ENCODE results near the gene NF1. TPM values are rescaled to one million over a fixed set of nuclear protein-coding genes. Genes with fewer than 3 reads are reported as not detected.
"Not testable (repeated sequence)": the region's sequence is repeated elsewhere in the genome, so short reads cannot be mapped to it uniquely, and the experiment has no call there.

Gene NF1
- total RNA-seq, 2 donors from 2014 or later, result 33.6 to 39.1 TPM

DNA sequence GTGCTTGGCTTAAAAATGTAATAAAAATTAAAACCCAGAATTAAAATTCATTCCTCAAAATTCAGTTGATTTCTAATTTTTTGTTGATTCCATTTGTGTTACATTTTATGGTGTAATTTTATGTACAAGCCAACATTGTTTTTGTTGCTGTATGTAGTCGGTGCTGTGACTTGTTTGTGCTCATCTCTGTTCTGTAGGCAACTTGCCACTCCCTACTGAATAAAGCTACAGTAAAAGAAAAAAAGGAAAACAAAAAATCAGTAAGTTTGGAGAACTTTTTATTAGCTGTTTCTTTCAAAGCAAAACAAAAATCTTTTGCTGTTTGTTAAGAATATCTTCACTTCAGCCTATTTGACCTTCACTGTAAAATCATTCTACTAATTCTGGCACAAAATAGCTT lies 158.0 kb downstream of the NF1 start:
- no peaks in the 10 kb centered on the region for H3K9me3 Mint-ChIP-seq
- DNase-seq (ENCODE audit: low spot score in 2 of 2) (no peak), ATAC-seq (no peak)
- no peak overlapping the region for H3K27ac Mint-ChIP-seq
- no peaks in the 10 kb centered on the region for H3K36me3 Mint-ChIP-seq

DNA sequence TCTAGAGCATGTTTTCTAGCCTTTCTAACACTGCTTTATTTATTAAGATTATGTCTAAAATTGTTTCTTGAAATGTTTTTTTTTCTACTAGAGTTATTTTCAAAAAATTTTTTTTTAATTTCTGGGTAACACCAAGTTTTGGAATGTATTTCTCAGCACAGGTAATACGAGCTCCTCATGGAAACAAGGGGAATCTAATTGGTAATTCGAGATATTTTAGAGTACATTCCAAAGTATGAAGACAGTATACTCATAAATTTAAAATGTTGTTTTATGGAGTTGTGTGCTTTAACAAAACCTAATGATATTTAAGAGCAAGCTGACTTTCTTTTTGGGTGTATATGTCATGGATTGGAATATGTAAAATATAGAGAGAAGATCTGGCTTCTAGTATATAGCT lies 159.9 kb downstream of the NF1 start:
- H3K9me3 Mint-ChIP-seq, result no peaks in the 10 kb centered on the region
- no peak for DNase-seq (ENCODE audit: low spot score in 2 of 2)
- ATAC-seq, result no peak

DNA sequence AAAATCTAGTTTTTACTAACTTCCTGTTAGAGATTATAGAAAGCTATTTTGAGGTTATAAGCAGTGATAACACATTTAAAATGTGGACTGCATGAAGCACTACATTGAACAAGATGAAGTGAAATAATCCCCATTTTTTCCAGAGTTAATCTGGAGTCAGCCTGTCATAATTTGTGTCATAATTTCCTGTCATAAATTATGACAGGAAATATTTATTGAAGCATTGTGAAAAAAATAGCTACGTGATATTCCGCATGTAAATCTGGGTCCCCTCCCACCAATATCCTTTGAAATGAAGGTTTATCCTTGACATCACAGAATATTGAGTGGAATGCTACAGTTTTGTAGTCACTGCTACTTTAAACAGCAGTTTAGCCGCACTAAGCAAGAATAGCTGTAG lies 162.2 kb downstream of the NF1 start:
- no peaks in the 10 kb centered on the region for H3K9me3 Mint-ChIP-seq
- no peak for DNase-seq (ENCODE audit: low spot score in 2 of 2)
- H3K27ac Mint-ChIP-seq, result no peak overlapping the region
- no peaks in the 10 kb centered on the region for H3K36me3 Mint-ChIP-seq
- ATAC-seq, result no peak

More for the DNA sequence above, 159.9 kb downstream of the NF1 start:
- H3K27ac Mint-ChIP-seq, result no peak overlapping the region
- H3K36me3 Mint-ChIP-seq, result no peaks in the 10 kb centered on the region

DNA sequence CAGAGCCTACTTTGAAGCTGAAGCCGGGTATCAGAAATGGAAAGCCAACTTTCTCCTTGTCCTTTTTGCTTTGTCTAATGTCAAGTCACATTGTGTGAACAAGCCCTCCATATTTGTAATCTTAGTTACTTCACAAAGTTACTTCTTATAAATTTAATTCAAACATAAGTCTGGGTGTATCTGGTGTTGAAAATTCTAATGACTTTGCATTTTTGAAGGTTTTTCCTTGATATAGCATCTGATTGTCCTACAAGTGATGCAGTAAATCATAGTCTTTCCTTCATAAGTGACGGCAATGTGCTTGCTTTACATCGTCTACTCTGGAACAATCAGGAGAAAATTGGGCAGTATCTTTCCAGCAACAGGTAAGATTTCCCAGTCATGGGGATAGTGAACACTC lies 165.4 kb downstream of the NF1 start:
- ATAC-seq, result no peak
- H3K27ac Mint-ChIP-seq, result no peak overlapping the region
- no peaks in the 10 kb centered on the region for H3K9me3 Mint-ChIP-seq
- no peak for DNase-seq (ENCODE audit: low spot score in 2 of 2)
- no peaks in the 10 kb centered on the region for H3K36me3 Mint-ChIP-seq

DNA sequence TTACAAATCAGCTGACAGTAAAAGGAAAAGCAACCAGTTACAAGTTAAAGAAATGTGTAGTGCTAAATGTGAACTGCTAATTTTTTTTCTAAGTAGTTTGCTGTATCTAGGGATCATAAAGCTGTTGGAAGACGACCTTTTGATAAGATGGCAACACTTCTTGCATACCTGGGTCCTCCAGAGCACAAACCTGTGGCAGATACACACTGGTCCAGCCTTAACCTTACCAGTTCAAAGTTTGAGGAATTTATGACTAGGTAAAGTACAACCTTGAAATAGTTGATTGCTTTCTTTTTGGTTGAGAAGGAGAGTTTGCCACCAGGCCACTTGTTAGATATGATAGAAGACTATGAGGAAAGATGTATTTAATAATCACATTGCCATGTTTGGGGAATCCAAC lies 166.8 kb downstream of the NF1 start:
- Mint-ChIP-seq H3K9me3 (no peaks in the 10 kb centered on the region), H3K36me3 (peaks cover 0 to 8% of the 10 kb centered on the region in 2 donors), H3K27ac (no peak overlapping the region)
- DNase-seq (ENCODE audit: low spot score in 2 of 2) (no peak), ATAC-seq (no peak)

DNA sequence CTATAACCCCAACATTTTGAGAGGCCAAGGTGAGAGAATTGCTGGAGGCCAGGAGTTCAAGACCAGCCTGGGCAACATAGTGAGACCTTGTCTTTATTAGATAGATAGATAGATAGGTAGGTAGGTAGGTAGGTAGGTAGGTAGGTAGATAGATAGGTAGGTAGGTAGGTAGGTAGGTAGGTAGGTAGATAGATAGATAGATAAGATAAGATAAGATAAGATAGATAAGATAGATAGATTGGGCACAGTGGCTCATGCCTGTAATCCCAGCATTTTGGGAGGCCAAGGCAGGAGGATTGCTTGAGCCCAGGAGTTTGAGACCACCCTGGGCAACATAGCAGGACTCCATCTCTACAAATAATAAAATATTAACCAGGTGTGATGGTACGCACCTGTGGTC lies 168.1 kb downstream of the NF1 start:
- not testable (repeated sequence) for H3K36me3 Mint-ChIP-seq; H3K27ac Mint-ChIP-seq; DNase-seq (ENCODE audit: low spot score in 2 of 2); H3K9me3 Mint-ChIP-seq; ATAC-seq

DNA sequence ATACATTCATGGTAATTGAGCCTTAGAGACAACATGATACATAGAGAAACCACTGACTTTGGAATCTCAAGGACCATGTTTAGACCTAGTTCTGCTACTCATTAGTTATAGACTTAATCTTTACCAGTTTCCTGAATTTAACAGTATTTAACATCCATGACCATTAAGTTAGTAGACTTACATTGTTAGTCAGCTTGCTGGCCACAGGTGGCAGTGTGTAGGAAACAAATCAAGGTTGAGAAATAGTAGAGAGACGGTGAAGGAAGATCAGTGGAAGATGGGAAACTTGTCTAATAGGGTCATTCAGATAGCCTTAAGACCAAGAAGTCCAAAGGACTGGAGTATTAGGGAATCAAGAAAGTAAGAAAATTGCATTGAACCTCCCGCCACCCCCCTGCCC lies 171.3 kb downstream of the NF1 start:
- Mint-ChIP-seq H3K9me3 (no peaks in the 10 kb centered on the region), H3K36me3 (peaks cover 0 to 8% of the 10 kb centered on the region in 2 donors), H3K27ac (no peak overlapping the region)
- no peak for ATAC-seq
- no peak for DNase-seq (ENCODE audit: low spot score in 2 of 2)

DNA sequence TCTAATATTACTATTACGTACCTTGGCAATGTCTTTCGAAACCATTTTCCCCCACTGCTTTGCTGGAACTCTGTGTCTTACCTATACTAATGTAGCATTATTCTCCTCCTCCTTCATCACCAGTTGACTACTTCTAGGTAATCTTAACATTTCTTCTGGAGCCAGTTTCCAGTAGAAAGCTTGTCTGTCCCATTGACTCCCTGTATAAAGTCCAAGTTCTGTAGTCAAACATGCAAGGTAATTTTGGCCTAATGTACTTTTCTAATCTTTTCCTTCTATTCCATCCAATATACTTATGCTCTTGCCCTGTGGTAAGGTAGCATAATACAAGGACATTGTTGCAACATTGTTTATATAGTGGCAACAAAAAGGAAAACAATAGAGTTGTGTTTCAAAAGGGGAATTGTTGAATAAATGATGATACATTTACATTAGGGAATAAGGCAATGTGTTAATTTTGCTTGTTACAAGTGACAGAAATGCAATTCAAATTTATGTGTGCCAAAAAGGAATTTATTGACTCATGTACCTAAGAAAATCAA lies 174.3 kb downstream of the NF1 start:
- H3K27ac Mint-ChIP-seq, result peak overlapping the region in 1 of 2 donors; percentile 5
- peaks cover 0 to 13% of the 10 kb centered on the region in 2 donors for H3K36me3 Mint-ChIP-seq
- H3K9me3 Mint-ChIP-seq, result no peaks in the 10 kb centered on the region
- no peak for DNase-seq (ENCODE audit: low spot score in 2 of 2)
- ATAC-seq, result no peak

DNA sequence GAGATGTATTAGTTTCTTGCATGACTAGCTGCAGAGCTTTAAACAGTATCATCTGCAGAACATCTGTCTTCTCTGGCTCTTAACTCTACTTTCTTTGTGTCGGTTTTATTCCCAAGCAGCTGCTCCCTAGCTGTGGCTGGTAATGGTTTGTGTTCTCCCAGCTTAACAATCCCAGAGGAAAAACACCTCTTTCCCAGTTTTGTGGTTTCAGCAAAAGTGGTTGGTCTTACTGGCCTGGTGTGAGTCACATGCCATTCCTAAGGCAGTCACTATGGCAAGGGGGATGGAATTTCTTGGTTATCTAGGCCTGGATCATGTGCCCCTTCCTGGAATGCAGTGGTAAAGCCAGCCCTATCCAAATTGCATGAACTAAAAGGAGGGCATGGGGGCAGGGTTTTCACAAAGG lies 174.8 kb downstream of the NF1 start:
- DNase-seq (ENCODE audit: low spot score in 2 of 2) (no peak), ATAC-seq (no peak)
- peaks cover 0 to 13% of the 10 kb centered on the region in 2 donors for H3K36me3 Mint-ChIP-seq
- no peak overlapping the region for H3K27ac Mint-ChIP-seq
- no peaks in the 10 kb centered on the region for H3K9me3 Mint-ChIP-seq

DNA sequence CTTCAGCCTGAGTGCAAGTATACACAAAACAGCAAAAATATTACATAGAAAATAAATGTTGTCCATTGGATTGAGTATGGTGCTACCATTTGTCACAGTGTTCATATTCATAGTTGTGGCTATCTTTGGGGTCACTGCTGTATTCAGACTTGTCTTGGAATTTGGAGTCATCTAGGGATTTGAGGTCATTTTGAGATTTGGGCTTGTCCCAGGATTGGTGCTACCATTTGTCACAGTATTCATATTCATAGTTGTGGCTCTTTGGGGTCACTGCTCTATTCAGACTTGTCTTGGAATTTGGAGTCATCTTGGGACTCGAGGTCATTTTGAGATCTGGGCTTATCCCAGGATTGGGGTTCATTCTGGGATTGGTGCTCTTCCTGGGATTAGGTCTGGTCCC lies 177.5 kb downstream of the NF1 start:
- H3K27ac Mint-ChIP-seq, result no peak overlapping the region
- ATAC-seq (peak in 1 of 2 donors; percentile 43), DNase-seq (ENCODE audit: low spot score in 2 of 2) (no peak)
- peaks cover 0 to 5% of the 10 kb centered on the region in 2 donors for H3K36me3 Mint-ChIP-seq
- H3K9me3 Mint-ChIP-seq, result no peaks in the 10 kb centered on the region

DNA sequence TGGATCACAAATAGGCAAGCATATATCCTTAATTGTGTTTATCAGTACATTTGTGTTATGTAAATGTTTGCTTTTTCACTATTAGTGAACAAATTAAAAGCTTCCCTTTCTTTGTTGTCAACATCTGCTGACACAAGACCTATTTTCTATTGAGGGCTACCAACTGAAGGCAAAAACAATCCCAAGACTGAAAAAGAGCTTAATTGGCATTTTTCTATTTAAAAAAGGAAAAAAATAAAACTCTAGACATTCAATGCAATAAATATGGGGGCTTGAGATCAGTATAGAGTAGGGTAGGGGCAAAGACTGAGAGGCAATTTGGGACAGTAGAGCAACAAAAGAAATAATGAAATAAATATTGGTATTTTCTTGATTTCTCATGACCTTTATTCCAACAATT lies 178.0 kb downstream of the NF1 start:
- peaks cover 0 to 5% of the 10 kb centered on the region in 2 donors for H3K36me3 Mint-ChIP-seq
- no peak for DNase-seq (ENCODE audit: low spot score in 2 of 2)
- no peaks in the 10 kb centered on the region for H3K9me3 Mint-ChIP-seq
- ATAC-seq, result no peak
- no peak overlapping the region for H3K27ac Mint-ChIP-seq

DNA sequence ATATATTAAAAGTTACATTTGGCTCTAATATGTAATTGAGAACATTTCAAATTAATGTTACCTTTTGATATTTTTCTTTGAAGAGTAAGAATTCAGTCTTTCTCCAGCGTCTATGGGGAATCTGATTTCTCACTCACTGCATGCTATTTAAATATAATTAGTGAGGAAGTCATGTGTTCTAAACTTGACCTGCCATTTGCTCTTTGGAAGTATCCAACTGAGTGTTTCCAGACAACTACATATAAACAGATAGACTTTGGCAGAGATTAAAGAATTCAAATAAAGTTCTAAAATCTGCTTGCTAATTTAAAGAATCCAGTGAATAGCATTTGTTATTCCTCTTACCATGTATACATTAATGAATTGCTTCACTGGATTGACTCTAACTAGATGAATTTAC lies 178.7 kb downstream of the NF1 start:
- no peaks in the 10 kb centered on the region for H3K9me3 Mint-ChIP-seq
- no peak overlapping the region for H3K27ac Mint-ChIP-seq
- DNase-seq (ENCODE audit: low spot score in 2 of 2) (no peak), ATAC-seq (no peak)
- peaks cover 0 to 5% of the 10 kb centered on the region in 2 donors for H3K36me3 Mint-ChIP-seq

DNA sequence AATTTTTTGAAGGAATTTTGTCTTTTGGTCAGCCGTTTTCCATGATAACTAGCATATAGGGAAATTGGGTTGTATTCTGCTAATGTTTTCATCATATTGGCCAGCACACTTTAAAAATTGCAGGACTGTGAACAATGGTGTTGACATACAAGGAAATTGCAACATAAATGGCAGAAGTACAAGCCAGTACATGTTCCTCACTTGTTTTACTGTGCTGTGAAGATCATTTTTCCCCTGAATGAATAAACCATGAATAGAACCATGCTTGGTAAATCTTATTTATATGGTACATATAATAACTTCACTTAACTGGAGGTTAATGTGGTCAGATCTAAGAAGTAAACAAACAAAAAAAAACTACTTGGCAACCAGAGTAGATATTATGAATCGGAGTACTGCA lies 179.5 kb downstream of the NF1 start:
- DNase-seq (ENCODE audit: low spot score in 2 of 2) (no peak), ATAC-seq (no peak)
- Mint-ChIP-seq H3K9me3 (no peaks in the 10 kb centered on the region), H3K27ac (peak overlapping the region in 1 of 2 donors; percentile 10), H3K36me3 (peaks cover 0 to 5% of the 10 kb centered on the region in 2 donors)

DNA sequence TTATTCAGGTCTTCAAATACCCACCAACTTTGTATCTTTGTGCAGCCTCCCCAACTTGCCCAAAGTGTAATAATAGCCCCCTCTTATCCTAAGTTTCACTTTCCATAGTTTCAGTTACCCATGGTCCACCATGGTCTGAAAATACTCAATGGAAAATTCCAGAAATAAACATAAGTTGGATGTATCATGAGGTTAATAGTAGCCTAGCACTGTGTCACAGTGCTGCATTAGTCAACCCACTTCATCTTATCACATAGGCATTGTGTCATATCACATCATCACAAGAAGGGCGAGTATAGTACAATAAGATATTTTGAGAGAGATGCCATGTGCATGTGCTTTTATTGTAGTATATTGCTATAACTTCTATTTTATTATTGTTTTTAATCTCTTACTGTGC lies 180.3 kb downstream of the NF1 start:
- Mint-ChIP-seq H3K9me3 (no peaks in the 10 kb centered on the region), H3K36me3 (peaks cover 0 to 5% of the 10 kb centered on the region in 2 donors), H3K27ac (peak overlapping the region in 1 of 2 donors; percentile 10)
- ATAC-seq (no peak), DNase-seq (ENCODE audit: low spot score in 2 of 2) (no peak)

DNA sequence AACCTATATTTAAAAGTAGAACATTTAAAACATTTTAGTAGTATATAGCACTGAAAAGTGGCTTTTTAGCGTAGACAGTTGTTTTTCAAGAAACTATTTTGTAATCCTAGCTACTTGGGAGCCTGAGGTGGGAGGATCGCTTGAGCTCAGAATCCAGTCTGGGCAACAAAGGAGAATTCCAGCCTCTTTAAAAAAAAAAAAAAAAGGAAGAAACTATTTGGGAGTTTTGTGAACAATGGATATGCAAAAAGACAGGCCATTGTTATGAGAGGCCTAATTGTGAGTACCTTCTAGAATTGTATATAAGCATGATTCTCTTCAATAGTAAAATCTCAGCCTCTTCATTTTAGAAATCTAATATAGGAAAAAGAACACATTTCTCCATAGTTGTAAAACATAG lies 184.6 kb downstream of the NF1 start:
- no peak overlapping the region for H3K27ac Mint-ChIP-seq
- H3K36me3 Mint-ChIP-seq, result peaks cover 0 to 7% of the 10 kb centered on the region in 2 donors
- DNase-seq (ENCODE audit: low spot score in 2 of 2) (no peak), ATAC-seq (no peak)
- H3K9me3 Mint-ChIP-seq, result no peaks in the 10 kb centered on the region

DNA sequence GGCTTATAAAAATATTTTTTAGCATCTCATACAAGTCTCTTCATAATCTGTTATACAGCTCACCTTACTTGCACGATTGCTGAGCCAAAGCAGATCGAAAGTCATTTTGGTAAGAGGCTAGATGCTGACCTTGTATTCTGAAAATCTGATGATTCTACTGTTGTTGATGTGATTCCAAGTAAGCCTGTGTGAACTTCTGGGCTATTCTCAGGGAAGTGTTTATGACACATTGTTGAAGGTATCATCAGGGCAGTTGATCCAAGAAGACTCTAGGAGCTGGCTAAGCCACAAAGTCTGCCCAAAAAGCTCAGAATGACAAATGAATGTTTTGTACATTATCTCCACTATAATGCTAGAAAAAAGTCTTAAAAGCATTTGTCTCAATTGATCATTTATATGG lies 186.3 kb downstream of the NF1 start:
- peaks cover 0 to 7% of the 10 kb centered on the region in 2 donors for H3K36me3 Mint-ChIP-seq
- ATAC-seq, result no peak
- no peak for DNase-seq (ENCODE audit: low spot score in 2 of 2)
- no peaks in the 10 kb centered on the region for H3K9me3 Mint-ChIP-seq
- no peak overlapping the region for H3K27ac Mint-ChIP-seq

DNA sequence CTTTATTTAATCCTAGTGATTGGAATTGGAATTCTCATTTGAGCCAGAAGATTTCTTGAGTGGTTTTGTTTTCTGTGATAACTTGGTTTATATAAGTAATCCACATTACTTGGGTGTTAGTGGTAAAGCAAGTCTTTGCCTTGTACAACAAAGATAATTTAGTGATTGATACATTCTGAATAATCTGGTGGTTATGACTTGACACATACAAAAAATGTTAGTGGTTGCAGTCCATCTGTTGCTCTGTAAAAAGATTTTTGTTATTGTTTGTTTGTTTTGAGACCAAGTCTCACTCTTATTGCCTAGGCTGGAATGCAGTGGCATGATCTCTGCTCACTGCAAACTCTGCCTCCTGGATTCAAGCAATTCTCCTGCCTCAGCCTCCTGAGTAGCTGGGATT lies 189.1 kb downstream of the NF1 start:
- Mint-ChIP-seq H3K36me3 (peaks cover 0 to 7% of the 10 kb centered on the region in 2 donors), H3K9me3 (peaks cover 0 to 5% of the 10 kb centered on the region in 2 donors), H3K27ac (no peak overlapping the region)
- ATAC-seq (no peak), DNase-seq (ENCODE audit: low spot score in 2 of 2) (no peak)

DNA sequence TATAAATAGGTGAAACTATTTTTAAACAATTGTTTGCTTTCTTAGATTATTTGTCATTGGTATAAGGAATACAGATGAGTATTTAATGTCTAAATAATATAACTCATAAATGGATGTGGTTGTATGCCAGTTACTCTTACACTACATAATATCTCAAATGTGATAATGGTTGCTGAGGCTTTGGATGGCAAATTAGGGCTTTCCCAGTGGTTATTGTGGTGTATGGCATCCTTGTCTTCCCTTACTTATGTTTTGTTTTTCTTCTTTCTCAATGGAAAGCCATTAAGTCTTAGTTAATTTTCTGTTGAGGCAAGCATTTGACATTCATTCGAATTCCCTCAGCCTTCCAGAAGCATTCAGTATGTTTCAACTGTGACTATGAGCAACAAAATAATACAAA lies 191.8 kb downstream of the NF1 start:
- Mint-ChIP-seq H3K36me3 (peaks cover 0 to under 1% of the 10 kb centered on the region in 2 donors), H3K27ac (no peak overlapping the region), H3K9me3 (peaks cover 0 to 5% of the 10 kb centered on the region in 2 donors)
- DNase-seq (ENCODE audit: low spot score in 2 of 2), result no peak
- ATAC-seq, result no peak

DNA sequence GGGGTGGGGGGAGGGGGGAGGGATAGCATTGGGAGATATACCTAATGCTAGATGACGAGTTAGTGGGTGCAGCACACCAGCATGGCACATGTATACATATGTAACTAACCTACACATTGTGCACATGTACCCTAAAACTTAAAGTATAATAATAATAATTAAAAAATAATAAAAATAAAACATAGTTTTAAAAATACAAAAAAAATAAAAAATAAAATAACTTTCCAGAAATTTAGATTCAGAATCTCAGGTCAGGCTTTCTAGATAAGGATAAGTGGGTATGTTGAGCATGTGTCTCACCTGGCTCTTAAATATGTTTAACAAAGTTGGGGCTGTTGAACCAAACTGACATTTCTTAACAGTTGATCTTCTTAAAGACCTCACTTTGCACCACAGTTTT lies 193.2 kb downstream of the NF1 start:
- ATAC-seq; H3K9me3 Mint-ChIP-seq; DNase-seq (ENCODE audit: low spot score in 2 of 2); H3K36me3 Mint-ChIP-seq; H3K27ac Mint-ChIP-seq: not testable (repeated sequence)
